Mammary epithelial cell (primary cell): Measurements from ENCODE around the gene ABCC3.

Experiments used
- EZH2 ChIP-seq: IDR thresholded peaks from 2 replicates; pipeline ENCODE4 v1.6.1; 2012; ENCODE audit warnings: low read length, inconsistent platforms, borderline replicate concordance
- TF ChIP-seq, protein P1 (sequence below), 2 donors: IDR thresholded peaks in 1 of 2; conservative IDR thresholded peaks in 1 of 2; 2 replicates each; pipeline ENCODE4 v1.5.1; 2011 to 2012; ENCODE audit warnings: inconsistent platforms in 2 of 2, low read length in 2 of 2, mild to moderate bottlenecking in 2 of 2, control low read depth in 1 of 2, low read depth in 1 of 2; ENCODE audit not compliant: insufficient read depth in 1 of 2; ENCODE audit errors: extremely low read depth in 1 of 2

DNA sequence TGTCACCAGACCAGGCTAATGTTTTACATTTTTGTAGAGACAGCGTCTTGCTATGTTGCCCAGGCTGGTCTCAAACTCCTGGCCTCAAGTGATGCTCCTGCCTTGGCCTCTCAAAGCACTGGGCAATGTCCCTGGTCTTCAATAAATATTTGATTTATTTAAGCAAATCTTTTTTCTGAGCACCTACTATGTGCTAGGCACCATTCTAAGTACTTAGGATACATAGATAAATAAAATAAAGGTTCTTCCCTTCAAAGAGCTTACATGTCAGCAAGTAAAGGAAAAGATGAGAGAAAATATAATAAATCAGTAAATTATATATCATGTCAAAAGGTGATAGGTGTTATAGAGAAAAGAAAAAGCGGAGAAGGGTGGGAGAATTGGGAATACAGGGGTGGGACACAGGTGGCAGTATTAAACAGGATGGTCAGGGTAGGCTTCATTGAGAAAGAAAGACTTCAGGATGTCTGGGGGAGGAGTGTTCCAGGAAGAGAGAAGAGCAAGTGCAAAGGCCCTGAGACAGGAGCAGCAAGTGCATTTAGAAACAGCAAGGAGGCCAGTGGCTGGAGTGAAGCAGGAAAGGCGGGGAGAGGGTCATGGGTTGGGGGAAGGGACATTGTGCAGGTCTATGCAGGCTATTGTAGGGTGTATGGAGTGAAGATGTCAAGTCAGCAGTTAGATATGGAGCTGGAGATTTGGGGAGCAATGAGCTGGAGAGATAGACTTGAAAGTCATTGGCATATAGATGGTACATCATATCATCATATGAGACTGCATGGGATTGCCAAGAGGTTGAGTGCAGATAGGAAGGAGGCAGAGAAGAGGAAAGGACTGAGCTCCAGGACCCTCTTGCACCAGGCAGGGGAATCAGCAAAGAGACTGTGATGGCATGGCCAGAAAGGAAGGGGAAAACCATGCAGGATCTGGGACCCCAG is 11.3 kb downstream of the ABCC3 start:
- TF ChIP-seq, protein P1, sequence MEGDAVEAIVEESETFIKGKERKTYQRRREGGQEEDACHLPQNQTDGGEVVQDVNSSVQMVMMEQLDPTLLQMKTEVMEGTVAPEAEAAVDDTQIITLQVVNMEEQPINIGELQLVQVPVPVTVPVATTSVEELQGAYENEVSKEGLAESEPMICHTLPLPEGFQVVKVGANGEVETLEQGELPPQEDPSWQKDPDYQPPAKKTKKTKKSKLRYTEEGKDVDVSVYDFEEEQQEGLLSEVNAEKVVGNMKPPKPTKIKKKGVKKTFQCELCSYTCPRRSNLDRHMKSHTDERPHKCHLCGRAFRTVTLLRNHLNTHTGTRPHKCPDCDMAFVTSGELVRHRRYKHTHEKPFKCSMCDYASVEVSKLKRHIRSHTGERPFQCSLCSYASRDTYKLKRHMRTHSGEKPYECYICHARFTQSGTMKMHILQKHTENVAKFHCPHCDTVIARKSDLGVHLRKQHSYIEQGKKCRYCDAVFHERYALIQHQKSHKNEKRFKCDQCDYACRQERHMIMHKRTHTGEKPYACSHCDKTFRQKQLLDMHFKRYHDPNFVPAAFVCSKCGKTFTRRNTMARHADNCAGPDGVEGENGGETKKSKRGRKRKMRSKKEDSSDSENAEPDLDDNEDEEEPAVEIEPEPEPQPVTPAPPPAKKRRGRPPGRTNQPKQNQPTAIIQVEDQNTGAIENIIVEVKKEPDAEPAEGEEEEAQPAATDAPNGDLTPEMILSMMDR (conservative IDR thresholded peaks at IDR 0.05 in 1 of 2, IDR thresholded peaks at IDR 0.05 in 1 of 2; ENCODE audit: extremely low read depth in 1 of 2, insufficient read depth in 1 of 2, low read depth in 1 of 2, low read length in 2 of 2): no peak
- TF ChIP-seq EZH2: no peak
